HFFc6 (cell line): ENCODE results near the gene GOLPH3L. TPM values are rescaled to one million over a fixed set of nuclear protein-coding genes. Genes with fewer than 3 reads are reported as not detected.
"Not testable (repeated sequence)": the region's sequence is repeated elsewhere in the genome, so short reads cannot be mapped to it uniquely, and the experiment has no call there.

Source experiments
- DNase-seq: peaks from one replicate; pipeline ENCODE4 v3.0.0-alpha.2; 2018
- H3K27ac Mint-ChIP-seq: 2 replicates; pipeline ENCODE4 v1.8.0; 2020; ENCODE audit warnings: mild to moderate bottlenecking, mixed read lengths
- H3K27me3 Mint-ChIP-seq: 2 replicates; pipeline ENCODE4 v1.8.0; 2021; ENCODE audit warnings: mild to moderate bottlenecking, moderate library complexity, mixed read lengths; ENCODE audit not compliant: insufficient read depth
- H3K36me3 Mint-ChIP-seq: 2 replicates; pipeline ENCODE4 v1.8.0; 2021; ENCODE audit warnings: low read depth, mixed read lengths
- H3K4me1 Mint-ChIP-seq: 2 replicates; pipeline ENCODE4 v1.8.0; 2020; ENCODE audit warnings: low read depth, mixed read lengths
- H3K4me3 Mint-ChIP-seq: 2 replicates; pipeline ENCODE4 v1.8.0; 2020; ENCODE audit warnings: mild to moderate bottlenecking, moderate library complexity, mixed read lengths
- H3K9me3 Mint-ChIP-seq: 2 replicates; pipeline ENCODE4 v1.8.0; 2020; ENCODE audit warnings: mild to moderate bottlenecking, mixed read lengths
- CTCF ChIP-seq: fragments of 200-600 bp; sonication (generic); IDR thresholded peaks from 2 replicates; pipeline ENCODE4 v1.5.0; 2021; ENCODE audit warnings: antibody characterized with exemption, mild to moderate bottlenecking
- total RNA-seq, 6 experiments: library from RNA; stranded (reverse); fragmentation: NEBNext Ultra II Directional; extraction: Animal tissue kit (Norgen Biotek cat#: 25700); gene quantifications; 2 replicates in 1 of 6; 3 replicates in 5 of 6; pipeline ENCODE4 v1.2.3, GENCODE V29; 2021

GOLPH3L gene
- total RNA-seq, 6 experiments from 2014 or later, result 22.0 to 26.3 (median 24.6) TPM

GRCh38 chr1:150650193-150650592 is 46.8 kb downstream of the GOLPH3L start:
- Mint-ChIP-seq H3K27ac (no peak overlapping the region), H3K36me3 (peaks cover 14% of the 10 kb centered on the region), H3K4me3 (no peak overlapping the region), H3K27me3 (no peaks in the 10 kb centered on the region), H3K4me1 (no peaks in the 10 kb centered on the region; the same call in 1 of the 2 replicates), H3K9me3 (no peaks in the 10 kb centered on the region)
- TF ChIP-seq CTCF, result no peak
- no peak for DNase-seq

- TF ChIP-seq CTCF, result no peak
- Mint-ChIP-seq H3K9me3 (no peaks in the 10 kb centered on the region), H3K36me3 (peaks cover 14% of the 10 kb centered on the region), H3K27ac (no peak overlapping the region), H3K4me3 (no peak overlapping the region), H3K27me3 (no peaks in the 10 kb centered on the region), H3K4me1 (no peaks in the 10 kb centered on the region; the same call in 1 of the 2 replicates)
- no peak for DNase-seq
These were observed 47.4 kb downstream of the GOLPH3L start for GRCh38 chr1:150649441-150650075.

- no peak overlapping the region for H3K4me3 Mint-ChIP-seq
- peaks cover 3% of the 10 kb centered on the region for H3K27me3 Mint-ChIP-seq
- H3K27ac Mint-ChIP-seq, result no peak overlapping the region; the same call in 1 of the 2 replicates
- no peak for DNase-seq
- TF ChIP-seq CTCF, result no peak
- H3K36me3 Mint-ChIP-seq, result no peaks in the 10 kb centered on the region
- H3K4me1 Mint-ChIP-seq, result no peaks in the 10 kb centered on the region
- H3K9me3 Mint-ChIP-seq, result no peaks in the 10 kb centered on the region
These were observed 54.7 kb downstream of the GOLPH3L start for GRCh38 chr1:150642296-150642695.

GRCh38 chr1:150641126-150641815 is 55.7 kb downstream of the GOLPH3L start:
- not testable (repeated sequence) for H3K9me3 Mint-ChIP-seq, H3K4me1 Mint-ChIP-seq, H3K36me3 Mint-ChIP-seq, H3K27me3 Mint-ChIP-seq, H3K4me3 Mint-ChIP-seq, DNase-seq, H3K27ac Mint-ChIP-seq

- H3K4me1 Mint-ChIP-seq, result not testable (repeated sequence)
These were observed 58.5 kb downstream of the GOLPH3L start for GRCh38 chr1:150638430-150638829.

GRCh38 chr1:150634839-150635622 is 61.9 kb downstream of the GOLPH3L start:
- not testable (repeated sequence) for H3K36me3 Mint-ChIP-seq, DNase-seq, H3K4me1 Mint-ChIP-seq, H3K27ac Mint-ChIP-seq, H3K9me3 Mint-ChIP-seq, H3K27me3 Mint-ChIP-seq, H3K4me3 Mint-ChIP-seq

More at GRCh38 chr1:150638430-150638829, 58.5 kb downstream of the GOLPH3L start:
- DNase-seq, H3K27me3 Mint-ChIP-seq, H3K27ac Mint-ChIP-seq, H3K9me3 Mint-ChIP-seq, H3K36me3 Mint-ChIP-seq, H3K4me3 Mint-ChIP-seq: not testable (repeated sequence)
